ENCODE data around the gene GUCY2D.

GUCY2D gene

GRCh38 chr17:7992924-7993323 is 9.5 kb upstream of the GUCY2D start:
- no peak for DNase-seq

GRCh38 chr17:7993972-7994589 is 8.3 kb upstream of the GUCY2D start:
- no peak for DNase-seq

DNA sequence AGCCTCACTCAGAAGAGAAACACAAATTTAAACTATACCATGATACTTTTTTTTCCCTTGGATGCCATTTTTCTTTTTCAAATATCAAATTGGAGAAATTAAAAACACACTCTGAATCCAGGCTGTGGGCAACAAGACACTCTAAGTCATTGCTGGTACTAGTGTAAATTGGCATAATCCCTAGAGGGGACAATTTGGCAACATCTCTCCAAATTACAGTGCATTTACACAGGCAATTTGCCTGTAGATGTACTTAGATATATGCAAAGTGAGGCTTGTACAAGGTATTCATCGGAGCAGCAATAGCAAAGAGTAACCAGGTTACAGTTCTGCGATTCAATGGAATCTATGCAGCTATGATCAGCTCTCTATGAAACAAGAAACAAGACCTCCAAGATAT is 6.7 kb upstream of the GUCY2D start:
- DNase-seq: no peak

DNA sequence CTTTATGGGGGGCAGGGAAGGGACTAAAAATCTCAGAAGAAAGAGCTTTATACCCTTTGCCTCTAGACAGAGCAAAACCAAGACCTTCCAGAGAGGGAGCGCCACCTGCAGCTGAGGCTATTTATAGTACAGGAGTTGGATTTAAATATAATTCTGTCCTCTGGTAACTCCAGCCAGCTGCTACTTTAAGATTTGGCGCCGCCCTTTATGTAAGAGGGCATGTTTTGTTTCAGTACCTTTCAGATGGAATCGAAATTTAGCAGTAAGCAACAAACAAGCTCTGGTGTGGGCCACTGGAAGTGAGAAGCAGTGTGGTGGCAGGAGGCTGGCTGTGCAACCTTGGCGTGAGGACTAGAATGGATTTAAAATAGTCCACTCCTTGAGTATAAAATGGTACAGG is 5.2 kb upstream of the GUCY2D start:
- no peak for DNase-seq

- DNase-seq: no peak
Observed at GRCh38 chr17:8002721-8003593, 542 bp downstream of the GUCY2D start.

DNA sequence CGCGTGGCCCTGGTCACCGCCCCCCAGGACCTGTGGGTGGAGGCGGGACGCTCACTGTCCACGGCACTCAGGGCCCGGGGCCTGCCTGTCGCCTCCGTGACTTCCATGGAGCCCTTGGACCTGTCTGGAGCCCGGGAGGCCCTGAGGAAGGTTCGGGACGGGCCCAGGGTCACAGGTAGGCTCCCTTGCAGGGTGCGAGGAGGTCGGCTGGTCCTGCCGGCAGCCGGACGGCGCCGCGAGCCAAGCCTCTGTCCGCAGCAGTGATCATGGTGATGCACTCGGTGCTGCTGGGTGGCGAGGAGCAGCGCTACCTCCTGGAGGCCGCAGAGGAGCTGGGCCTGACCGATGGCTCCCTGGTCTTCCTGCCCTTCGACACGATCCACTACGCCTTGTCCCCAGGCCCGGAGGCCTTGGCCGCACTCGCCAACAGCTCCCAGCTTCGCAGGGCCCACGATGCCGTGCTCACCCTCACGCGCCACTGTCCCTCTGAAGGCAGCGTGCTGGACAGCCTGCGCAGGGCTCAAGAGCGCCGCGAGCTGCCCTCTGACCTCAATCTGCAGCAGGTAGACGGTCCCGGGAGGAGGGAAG is 1.3 kb downstream of the GUCY2D start:
- no peak for DNase-seq

GRCh38 chr17:8004899-8005298 is 2.5 kb downstream of the GUCY2D start:
- DNase-seq: no peak

DNA sequence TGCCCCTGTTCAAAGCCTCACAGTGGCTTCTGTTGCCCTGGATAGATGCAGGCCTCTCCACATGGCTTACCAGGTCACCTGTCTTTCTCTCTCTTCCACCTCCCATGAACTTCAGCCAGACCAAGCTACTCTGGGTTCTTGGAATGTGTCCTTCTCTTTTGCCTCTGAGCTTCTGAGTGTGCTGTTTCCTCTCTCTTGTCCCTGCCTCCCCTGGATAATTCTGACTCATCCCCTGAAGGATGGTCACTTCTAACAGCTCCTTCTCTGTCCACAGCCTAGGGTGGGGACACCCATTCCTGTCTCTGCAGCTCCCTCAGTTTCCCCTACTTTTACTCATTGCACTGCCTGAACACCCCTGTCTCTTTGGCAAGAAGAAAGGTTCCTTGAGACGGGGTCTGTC is 2.9 kb downstream of the GUCY2D start:
- no peak for DNase-seq

DNA sequence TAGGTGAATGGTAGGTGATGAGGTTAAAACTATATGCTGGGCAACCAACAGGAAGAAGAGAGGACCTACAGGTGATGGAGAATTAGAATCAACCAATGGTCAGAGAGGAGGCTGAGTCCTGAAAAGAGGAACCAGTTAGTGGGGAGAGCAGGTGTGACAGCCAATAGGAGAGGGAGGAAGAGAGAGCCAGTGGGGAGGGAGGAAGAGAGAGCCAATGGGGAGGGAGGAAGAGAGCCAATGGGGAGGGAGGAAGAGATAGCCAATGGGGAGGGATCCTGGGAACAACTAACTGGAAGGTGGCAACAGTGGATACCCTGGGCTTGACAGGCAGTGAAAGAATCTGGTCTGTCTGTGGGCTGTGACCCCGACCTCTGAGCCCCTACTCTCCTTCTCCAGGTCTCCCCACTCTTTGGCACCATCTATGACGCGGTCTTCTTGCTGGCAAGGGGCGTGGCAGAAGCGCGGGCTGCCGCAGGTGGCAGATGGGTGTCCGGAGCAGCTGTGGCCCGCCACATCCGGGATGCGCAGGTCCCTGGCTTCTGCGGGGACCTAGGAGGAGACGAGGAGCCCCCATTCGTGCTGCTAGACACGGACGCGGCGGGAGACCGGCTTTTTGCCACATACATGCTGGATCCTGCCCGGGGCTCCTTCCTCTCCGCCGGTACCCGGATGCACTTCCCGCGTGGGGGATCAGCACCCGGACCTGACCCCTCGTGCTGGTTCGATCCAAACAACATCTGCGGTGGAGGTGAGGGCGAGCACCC is 3.7 kb downstream of the GUCY2D start:
- no peak for DNase-seq

DNA sequence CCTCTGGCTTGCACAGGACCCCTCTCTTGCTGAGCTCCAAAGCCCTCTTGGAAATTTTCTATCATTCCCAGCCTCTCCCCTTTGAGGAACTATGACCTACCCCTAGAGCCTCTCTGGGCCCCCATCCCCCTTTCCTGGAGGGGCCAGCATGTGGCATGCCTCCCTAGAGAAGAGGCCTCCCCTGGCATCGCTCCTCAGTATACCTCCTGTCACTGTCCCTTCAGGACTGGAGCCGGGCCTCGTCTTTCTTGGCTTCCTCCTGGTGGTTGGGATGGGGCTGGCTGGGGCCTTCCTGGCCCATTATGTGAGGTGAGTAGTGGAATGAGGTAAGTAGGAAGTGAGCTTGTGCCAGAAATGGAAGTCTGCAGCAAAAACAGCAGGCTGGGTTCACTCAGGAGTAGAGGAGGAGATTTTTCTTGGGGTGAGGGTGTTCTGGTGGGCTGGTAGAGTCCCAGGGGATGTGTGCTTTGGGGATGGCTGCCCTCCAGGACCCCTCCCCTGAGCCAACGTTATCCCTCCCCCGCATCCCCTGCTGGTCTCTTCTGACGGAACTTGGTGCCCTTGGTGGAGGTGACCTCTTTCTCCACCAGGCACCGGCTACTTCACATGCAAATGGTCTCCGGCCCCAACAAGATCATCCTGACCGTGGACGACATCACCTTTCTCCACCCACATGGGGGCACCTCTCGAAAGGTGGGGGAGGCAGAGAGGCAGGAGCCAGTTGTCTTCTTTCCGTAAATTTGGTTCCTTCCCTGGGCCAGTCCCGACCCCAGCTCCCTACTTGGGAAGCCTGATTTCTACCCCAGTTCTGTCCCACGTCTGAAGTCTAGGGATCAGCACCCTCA is 4.6 kb downstream of the GUCY2D start:
- DNase-seq: no peak

DNA sequence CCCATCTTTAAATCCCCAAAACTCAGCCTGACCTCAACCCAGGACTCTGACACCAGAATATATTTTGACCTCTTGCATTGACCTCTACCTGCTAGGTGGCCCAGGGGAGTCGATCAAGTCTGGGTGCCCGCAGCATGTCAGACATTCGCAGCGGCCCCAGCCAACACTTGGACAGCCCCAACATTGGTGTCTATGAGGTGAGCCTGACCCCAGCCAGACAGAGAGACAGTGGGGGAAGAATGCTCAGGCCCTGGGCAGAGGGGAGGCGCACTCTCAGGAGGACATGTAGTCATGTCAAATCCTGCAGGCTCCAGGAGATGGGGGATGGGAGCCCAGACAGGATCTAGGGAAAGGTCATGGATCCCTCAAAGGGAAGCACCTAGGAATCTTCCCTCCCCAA is 5.4 kb downstream of the GUCY2D start:
- no peak for DNase-seq

GRCh38 chr17:8012045-8012580 is 9.7 kb downstream of the GUCY2D start:
- DNase-seq: no peak

DNA sequence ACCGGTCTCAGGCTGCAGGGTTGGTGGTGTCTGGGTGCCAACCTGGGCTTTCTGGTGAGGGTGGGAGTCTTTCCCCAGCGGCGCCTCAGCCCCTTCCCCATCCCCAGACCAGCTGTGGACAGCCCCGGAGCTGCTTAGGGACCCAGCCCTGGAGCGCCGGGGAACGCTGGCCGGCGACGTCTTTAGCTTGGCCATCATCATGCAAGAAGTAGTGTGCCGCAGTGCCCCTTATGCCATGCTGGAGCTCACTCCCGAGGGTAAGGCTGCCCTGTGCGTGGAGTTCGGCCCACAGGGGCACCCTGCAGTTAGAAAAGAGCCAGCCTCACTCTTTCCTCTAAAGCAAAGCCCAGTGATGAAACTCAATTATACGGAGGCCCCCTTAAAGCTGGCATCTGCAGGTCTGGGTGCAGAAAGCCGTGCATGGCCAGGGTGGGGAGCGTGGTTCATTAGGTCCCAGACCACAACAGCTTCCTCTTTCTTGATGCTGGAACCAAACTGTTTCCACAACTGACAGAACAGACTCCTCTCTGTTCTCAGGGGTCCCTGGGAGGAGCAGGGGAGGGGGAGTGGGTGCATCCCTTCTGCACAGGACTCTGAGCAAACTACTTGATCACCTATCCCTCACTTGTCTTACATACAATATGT is 10.7 kb downstream of the GUCY2D start:
- no peak for DNase-seq

- DNase-seq: no peak
Observed at GRCh38 chr17:8013731-8014557, 11.5 kb downstream of the GUCY2D start.

DNA sequence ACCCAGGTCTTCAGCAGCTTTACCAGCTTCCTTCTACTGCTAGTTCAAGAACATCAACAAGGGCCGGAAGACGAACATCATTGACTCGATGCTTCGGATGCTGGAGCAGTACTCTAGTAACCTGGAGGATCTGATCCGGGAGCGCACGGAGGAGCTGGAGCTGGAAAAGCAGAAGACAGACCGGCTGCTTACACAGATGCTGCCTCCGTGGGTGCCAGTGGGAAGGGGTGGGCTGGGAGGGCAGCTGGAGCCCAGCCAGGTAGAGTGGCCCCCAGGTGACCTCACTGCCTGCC is 12.1 kb downstream of the GUCY2D start:
- DNase-seq: no peak

- DNase-seq: no peak
Observed at GRCh38 chr17:8015236-8015956, 13.0 kb downstream of the GUCY2D start.

DNA sequence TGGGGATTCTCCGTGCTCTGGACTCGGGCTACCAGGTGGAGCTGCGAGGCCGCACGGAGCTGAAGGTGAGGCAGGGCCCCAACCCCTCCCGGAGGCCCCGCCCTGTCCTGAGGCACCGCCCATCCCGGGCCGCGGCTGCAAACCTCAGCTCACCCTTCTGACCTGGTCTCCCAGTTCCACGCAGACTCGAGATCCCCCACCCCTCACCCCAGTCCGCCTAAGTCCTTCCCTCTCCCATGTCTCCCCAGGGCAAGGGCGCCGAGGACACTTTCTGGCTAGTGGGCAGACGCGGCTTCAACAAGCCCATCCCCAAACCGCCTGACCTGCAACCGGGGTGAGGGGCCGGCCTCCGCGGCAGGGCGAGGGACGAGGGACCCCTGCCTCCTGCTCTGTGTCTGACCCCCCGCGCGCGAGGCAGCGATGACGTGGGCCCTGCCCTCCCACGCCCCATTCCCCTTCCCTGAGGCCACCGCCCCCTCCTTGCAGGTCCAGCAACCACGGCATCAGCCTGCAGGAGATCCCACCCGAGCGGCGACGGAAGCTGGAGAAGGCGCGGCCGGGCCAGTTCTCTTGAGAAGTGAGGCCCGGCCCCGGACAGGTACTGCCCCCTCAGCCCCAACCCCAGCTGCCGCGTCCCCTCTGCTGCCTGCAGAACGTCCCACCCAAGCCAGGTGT is 13.7 kb downstream of the GUCY2D start:
- no peak for DNase-seq

GRCh38 chr17:8016632-8017424 is 14.4 kb downstream of the GUCY2D start:
- DNase-seq: no peak

DNA sequence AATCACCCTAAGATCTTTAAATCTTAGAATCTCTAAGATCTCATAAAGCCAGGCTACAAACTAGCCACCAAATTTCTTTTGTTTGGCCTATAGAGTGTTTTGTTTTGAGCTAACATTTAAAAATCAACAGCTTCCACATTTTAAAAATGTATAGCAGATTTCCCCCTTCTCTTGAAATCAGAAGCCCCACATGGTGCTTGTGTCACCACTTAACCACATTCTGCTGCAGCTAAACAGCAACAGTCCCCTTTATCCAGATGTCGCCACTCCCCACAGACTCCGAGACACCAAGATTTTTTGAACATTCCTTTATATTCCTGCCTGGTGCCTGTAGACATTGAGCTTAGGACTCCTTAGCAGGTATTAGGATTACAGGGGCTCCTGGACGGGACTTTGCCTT is 16.0 kb downstream of the GUCY2D start:
- no peak for DNase-seq
